Trophoblast cell (in vitro differentiated cells and primary cell): Measurements from ENCODE around the gene STUB1.
A peak's percentile ranks its signal among the peaks of the same experiment; 100 is the strongest.

Experiments used
- DNase-seq, 2 donors: peaks; one replicate each; pipeline ENCODE4 v3.0.0-alpha.2; 2016
- H2AFZ ChIP-seq: 2 replicates; pipeline ENCODE4 v1.6.1; 2013; ENCODE audit warnings: low read length, moderate library complexity, mild to moderate bottlenecking; ENCODE audit not compliant: insufficient read depth, poor library complexity
- H2AK5ac ChIP-seq: 2 replicates; pipeline ENCODE4 v1.6.1; 2013; ENCODE audit warnings: mild to moderate bottlenecking, low read length
- H2BK120ac ChIP-seq: 2 replicates; pipeline ENCODE4 v1.6.1; 2013; ENCODE audit warnings: low read length, mild to moderate bottlenecking, moderate library complexity; ENCODE audit not compliant: insufficient read depth, poor library complexity
- H2BK12ac ChIP-seq: 2 replicates; pipeline ENCODE4 v1.6.1; 2013; ENCODE audit warnings: mild to moderate bottlenecking, low read length, moderate library complexity
- H2BK5ac ChIP-seq: 2 replicates; pipeline ENCODE4 v1.6.1; 2013; ENCODE audit warnings: low read length, low read depth, moderate library complexity, mild to moderate bottlenecking; ENCODE audit not compliant: poor library complexity
- H3K14ac ChIP-seq: 2 replicates; pipeline ENCODE4 v1.6.1; 2013; ENCODE audit warnings: mild to moderate bottlenecking, low read length
- H3K18ac ChIP-seq: 2 replicates; pipeline ENCODE4 v1.6.1; 2013; ENCODE audit warnings: mild to moderate bottlenecking, low read length
- H3K23ac ChIP-seq: 2 replicates; pipeline ENCODE4 v1.6.1; 2013; ENCODE audit warnings: low read length
- H3K27ac ChIP-seq: 2 replicates; pipeline ENCODE4 v1.5.1; 2013; ENCODE audit warnings: low read depth, mild to moderate bottlenecking, inconsistent platforms, low read length, moderate library complexity
- H3K27me3 ChIP-seq: 2 replicates; pipeline ENCODE4 v1.6.1; 2013; ENCODE audit warnings: inconsistent platforms, mild to moderate bottlenecking, low read length, moderate library complexity; ENCODE audit not compliant: insufficient read depth
- H3K36me3 ChIP-seq, 2 experiments: 1 replicate in 1 of 2; 2 replicates in 1 of 2; pipeline ENCODE4 v1.6.1; 2013; ENCODE audit warnings: low read length in 2 of 2, mild to moderate bottlenecking in 2 of 2, moderate library complexity in 1 of 2; ENCODE audit not compliant: insufficient read depth in 2 of 2, control insufficient read depth in 1 of 2
- H3K4ac ChIP-seq: 2 replicates; pipeline ENCODE4 v1.6.1; 2013; ENCODE audit warnings: low read depth, mild to moderate bottlenecking, low read length, moderate library complexity
- H3K4me1 ChIP-seq, 2 experiments: 1 replicate in 1 of 2; 2 replicates in 1 of 2; pipeline ENCODE4 v1.6.1; 2013; ENCODE audit warnings: low read length in 2 of 2, mild to moderate bottlenecking in 2 of 2, moderate library complexity in 1 of 2; ENCODE audit not compliant: insufficient read depth in 2 of 2, control insufficient read depth in 1 of 2
- H3K4me2 ChIP-seq: 2 replicates; pipeline ENCODE4 v1.6.1; 2013; ENCODE audit warnings: inconsistent platforms, mild to moderate bottlenecking, low read length, moderate library complexity
- H3K4me3 ChIP-seq: 2 replicates; pipeline ENCODE4 v1.5.1; 2013; ENCODE audit warnings: mild to moderate bottlenecking, low read depth, low read length, inconsistent platforms
- H3K79me1 ChIP-seq: one replicate; pipeline ENCODE4 v1.6.1; 2013; ENCODE audit warnings: low read length
- H3K79me2 ChIP-seq: 2 replicates; pipeline ENCODE4 v1.6.1; 2013; ENCODE audit warnings: low read length, mild to moderate bottlenecking; ENCODE audit not compliant: control insufficient read depth, insufficient read depth, poor library complexity
- H3K9ac ChIP-seq: 2 replicates; pipeline ENCODE4 v1.6.1; 2013; ENCODE audit warnings: mild to moderate bottlenecking, low read length
- H3K9me3 ChIP-seq: 2 replicates; pipeline ENCODE4 v1.6.1; 2013; ENCODE audit warnings: low read depth, mild to moderate bottlenecking, control low read depth, inconsistent platforms, low read length; ENCODE audit not compliant: insufficient read depth
- H4K12ac ChIP-seq: 2 replicates; pipeline ENCODE4 v1.6.1; 2013; ENCODE audit warnings: low read depth, mild to moderate bottlenecking, low read length, moderate library complexity
- H4K8ac ChIP-seq: 2 replicates; pipeline ENCODE4 v1.6.1; 2013; ENCODE audit warnings: low read depth, mild to moderate bottlenecking, low read length, moderate library complexity
- H4K91ac ChIP-seq: one replicate; pipeline ENCODE4 v1.6.1; 2013; ENCODE audit warnings: low read depth, mild to moderate bottlenecking, low read length, moderate library complexity
- WGBS: extraction: QIAGEN DNeasy Blood & Tissue Kit; methylation state at CpG from one replicate; pipeline ENCODE4 v1.1.7; 2013; ENCODE audit warnings: missing lambda C conversion rate; ENCODE audit not compliant: insufficient read length, insufficient coverage; ENCODE audit errors: extremely low coverage; 5-methylcytosine and 5-hydroxymethylcytosine counted together

The STUB1 gene

DNA sequence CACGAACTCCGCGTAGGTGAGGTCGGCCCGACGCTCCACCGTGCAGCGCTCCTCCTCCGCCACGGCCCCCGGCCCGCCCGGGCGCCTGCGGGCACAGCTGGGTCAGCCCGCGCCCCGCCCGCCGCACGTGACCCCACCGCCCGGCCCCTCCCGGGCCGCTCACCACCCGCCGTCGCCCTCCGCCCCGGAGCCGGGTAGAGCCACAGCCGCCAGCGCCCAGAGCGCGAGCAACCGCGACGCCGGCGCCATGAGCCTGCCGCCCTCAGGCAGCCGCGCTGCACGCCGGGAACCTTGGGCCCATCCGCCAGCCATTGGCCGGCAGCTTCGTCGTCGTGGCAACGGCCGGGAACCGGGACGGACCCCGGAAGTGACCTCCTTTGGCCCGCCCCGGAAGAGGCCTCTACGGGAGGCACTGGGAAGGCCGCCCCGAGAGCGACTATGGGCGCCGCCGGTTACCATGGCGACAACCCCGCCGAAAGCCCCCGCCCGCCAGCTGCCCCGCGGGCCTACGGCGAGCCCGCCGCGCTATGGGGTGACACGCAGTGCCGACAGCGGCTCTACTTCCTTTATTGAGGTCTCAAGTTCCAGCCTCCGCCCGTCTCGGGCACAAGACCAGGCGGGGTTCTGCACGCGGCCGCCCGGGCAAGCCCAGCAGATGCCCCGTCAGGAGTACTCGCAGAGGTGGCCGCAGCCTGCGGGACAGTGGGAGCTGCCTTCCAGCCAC, 4.0 kb downstream of the STUB1 start, which contains the start of gene JMJD8:
Gene JMJD8 (minus strand): TSS at position 264 of the 724 bp plus-strand sequence. CDS start 15 bp downstream, at position 249.
- Histone ChIP-seq H3K27me3 (no peaks in the 10 kb centered on the region), H3K4me2 (peak within 1 kb of the TSS; percentile 90), H3K27ac (peak within 1 kb of the TSS; percentile 59), H3K79me1 (peaks cover 14% of the 10 kb centered on the region), H2AFZ (peak within 1 kb of the TSS; percentile 70), H3K23ac (no peak within 1 kb of the TSS), H3K18ac (peak within 1 kb of the TSS; percentile 60), H3K36me3 (peaks cover 54 to 57% of the 10 kb centered on the region in 2 experiments), H2BK5ac (peak within 1 kb of the TSS; percentile 47), H4K12ac (peak within 1 kb of the TSS; percentile 81), H3K4me3 (peak within 1 kb of the TSS; percentile 98), H2BK120ac (peak within 1 kb of the TSS; percentile 55), H3K14ac (peak within 1 kb of the TSS; percentile 97), H3K9ac (peak within 1 kb of the TSS; percentile 81), H3K4ac (peak within 1 kb of the TSS; percentile 18), H4K91ac (peak within 1 kb of the TSS; percentile 92), H3K4me1 (peaks cover 24 to 32% of the 10 kb centered on the region in 2 experiments), H3K79me2 (peaks cover 21% of the 10 kb centered on the region), H4K8ac (peak within 1 kb of the TSS; percentile 92), H2AK5ac (peak within 1 kb of the TSS; percentile 97), H2BK12ac (no peak within 1 kb of the TSS), H3K9me3 (peaks cover 6% of the 10 kb centered on the region)
- WGBS, result no CpG with 5 or more reads among the region's 91 CpGs
- DNase-seq, result peak; percentile 94 to 95

DNA sequence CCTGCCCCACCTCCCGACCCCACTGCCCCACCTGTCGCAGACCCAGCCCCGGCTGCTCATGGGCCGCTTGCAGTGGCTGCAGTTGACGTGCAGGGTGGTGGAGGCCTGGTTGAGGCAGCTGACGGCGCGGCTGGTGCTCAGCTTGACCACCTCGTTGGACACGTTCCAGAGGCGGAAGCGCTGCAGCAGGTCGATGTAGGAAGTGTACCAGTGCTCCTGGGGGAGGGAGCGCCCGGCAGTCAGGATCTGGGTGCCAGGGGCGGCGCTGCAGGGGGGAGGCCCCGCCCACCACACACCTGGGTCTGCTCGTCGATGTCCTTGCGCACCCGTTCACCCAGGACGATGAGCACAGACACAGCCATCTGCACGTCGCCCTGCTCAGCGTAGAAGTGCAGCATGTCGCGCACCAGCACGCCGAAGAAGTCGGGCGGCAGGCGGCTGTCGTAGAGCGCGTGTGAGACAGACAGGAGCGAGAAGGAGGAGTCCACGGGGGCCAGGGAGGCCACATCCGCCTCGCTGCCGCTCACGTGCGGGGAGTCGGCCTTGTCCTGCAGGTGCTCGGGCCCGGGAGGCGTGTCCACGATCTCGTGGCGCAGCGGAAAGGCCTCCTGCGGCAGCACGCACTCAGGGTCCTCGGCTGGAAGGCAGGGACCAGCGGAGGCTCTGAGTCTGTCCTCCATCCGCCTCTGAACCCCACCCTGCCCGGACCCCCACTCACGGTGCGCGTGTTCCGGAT, 4.9 kb downstream of the STUB1 start:
- Histone ChIP-seq H4K12ac (no peak overlapping the region), H3K9ac (no peak overlapping the region), H4K8ac (peak overlapping the region; percentile 24), H2AFZ (no peak overlapping the region), H3K9me3 (peaks cover 6% of the 10 kb centered on the region), H3K18ac (no peak overlapping the region), H3K79me2 (peaks cover 20% of the 10 kb centered on the region), H3K14ac (no peak overlapping the region), H2BK120ac (no peak overlapping the region), H2AK5ac (no peak overlapping the region), H2BK12ac (no peak overlapping the region), H3K23ac (no peak overlapping the region), H3K27me3 (no peaks in the 10 kb centered on the region), H3K4me2 (no peak overlapping the region), H2BK5ac (no peak overlapping the region), H3K4ac (no peak overlapping the region), H3K79me1 (peaks cover 14% of the 10 kb centered on the region), H3K36me3 (peaks cover 54 to 57% of the 10 kb centered on the region in 2 experiments), H3K27ac (no peak overlapping the region), H3K4me3 (peak overlapping the region; percentile 10), H4K91ac (no peak overlapping the region), H3K4me1 (peaks cover 28 to 34% of the 10 kb centered on the region in 2 experiments)
- WGBS, result no CpG with 5 or more reads among the region's 61 CpGs
- no peak for DNase-seq

DNA sequence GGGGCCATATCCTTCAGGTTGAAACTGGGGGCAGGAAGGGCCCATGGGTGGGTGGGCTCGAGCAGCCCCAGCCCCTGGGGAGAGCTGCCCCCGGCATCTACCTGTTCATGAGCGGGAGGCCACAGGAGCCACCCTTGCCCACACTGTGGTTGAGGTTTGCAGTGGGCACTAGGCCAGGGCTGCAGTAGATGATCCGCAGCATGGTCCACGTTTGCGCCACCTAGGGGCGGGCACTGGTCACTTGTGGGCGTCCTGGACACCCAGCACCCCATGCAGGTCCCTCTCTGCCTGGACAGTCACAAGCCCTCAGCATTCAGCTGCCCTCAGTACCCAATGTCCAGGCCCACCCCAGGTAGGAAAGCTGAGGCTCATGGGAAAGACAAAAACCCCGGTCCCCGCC, 5.8 kb downstream of the STUB1 start:
- H3K18ac ChIP-seq, result no peak overlapping the region
- no peak overlapping the region for H2BK5ac ChIP-seq
- H2AK5ac ChIP-seq, result no peak overlapping the region

DNA sequence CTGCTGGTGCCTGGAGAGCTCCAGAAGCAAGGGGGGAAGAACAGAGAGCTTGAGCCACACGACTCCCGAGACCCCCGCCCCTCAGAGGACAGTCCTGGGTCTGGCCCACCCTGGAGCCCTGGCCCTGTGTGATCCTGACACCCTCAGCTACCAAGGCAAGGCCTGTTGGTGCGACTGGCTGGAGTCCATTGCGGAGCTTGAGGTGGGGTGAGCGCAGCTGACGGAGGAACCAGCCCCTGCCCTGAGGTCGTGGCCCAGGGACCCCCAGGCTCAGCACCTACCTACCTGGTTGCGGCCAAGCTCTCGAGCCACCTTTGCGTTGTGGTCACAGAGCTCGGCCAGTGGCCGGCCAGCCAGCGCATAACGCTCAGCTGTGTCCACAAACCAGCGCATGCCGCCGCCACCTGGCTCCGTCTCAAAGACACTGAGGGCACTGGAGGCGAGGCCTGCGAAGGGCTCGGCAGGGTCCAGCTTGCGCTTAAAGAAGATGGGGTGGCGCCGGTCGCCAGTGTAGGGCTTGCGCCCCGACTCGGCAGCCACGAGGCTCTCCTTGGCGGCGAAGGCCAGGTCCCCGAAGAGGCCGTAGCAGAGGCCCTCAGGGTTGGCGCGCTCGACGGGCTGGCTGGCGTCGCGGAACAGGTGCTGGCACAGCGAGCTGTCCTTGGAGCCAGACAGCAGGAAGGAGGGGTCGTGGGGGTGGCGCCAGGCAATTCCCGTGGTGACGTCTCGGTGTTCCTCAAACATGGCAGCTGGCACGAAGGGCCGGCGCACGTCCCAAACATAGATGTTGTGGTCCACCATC, 6.5 kb downstream of the STUB1 start:
- H3K23ac ChIP-seq, result no peak overlapping the region
- peaks cover 48% of the 10 kb centered on the region in 2 experiments for H3K36me3 ChIP-seq
- WGBS, result no CpG with 5 or more reads among the region's 51 CpGs
- H4K91ac ChIP-seq, result no peak overlapping the region
- H3K4me1 ChIP-seq, result peaks cover 22 to 29% of the 10 kb centered on the region in 2 experiments
- H2AFZ ChIP-seq, result no peak overlapping the region
- no peak overlapping the region for H3K4me3 ChIP-seq
- H3K4me2 ChIP-seq, result no peak overlapping the region
- H2BK12ac ChIP-seq, result no peak overlapping the region
- peaks cover 11% of the 10 kb centered on the region for H3K79me1 ChIP-seq
- H3K9me3 ChIP-seq, result peaks cover 6% of the 10 kb centered on the region
- H3K14ac ChIP-seq, result no peak overlapping the region
- no peak overlapping the region for H2BK5ac ChIP-seq
- H4K8ac ChIP-seq, result no peak overlapping the region
- H3K9ac ChIP-seq, result no peak overlapping the region
- no peak overlapping the region for H3K27ac ChIP-seq
- no peak overlapping the region for H4K12ac ChIP-seq
- no peak overlapping the region for H3K18ac ChIP-seq
- peaks cover 9% of the 10 kb centered on the region for H3K79me2 ChIP-seq
- H3K27me3 ChIP-seq, result no peaks in the 10 kb centered on the region
- H3K4ac ChIP-seq, result no peak overlapping the region
- no peak for DNase-seq
- H2BK120ac ChIP-seq, result no peak overlapping the region
- no peak overlapping the region for H2AK5ac ChIP-seq

More for the DNA sequence above, 5.8 kb downstream of the STUB1 start:
- Histone ChIP-seq H3K36me3 (peaks cover 54% of the 10 kb centered on the region in 2 experiments), H3K27me3 (no peaks in the 10 kb centered on the region), H3K27ac (no peak overlapping the region), H4K8ac (no peak overlapping the region), H3K4me1 (peaks cover 26 to 34% of the 10 kb centered on the region in 2 experiments), H3K79me2 (peaks cover 14% of the 10 kb centered on the region), H3K79me1 (peaks cover 11% of the 10 kb centered on the region), H3K9ac (no peak overlapping the region), H3K4me3 (no peak overlapping the region), H2BK12ac (no peak overlapping the region), H4K12ac (no peak overlapping the region), H3K23ac (no peak overlapping the region), H4K91ac (no peak overlapping the region), H2AFZ (no peak overlapping the region), H3K9me3 (peaks cover 6% of the 10 kb centered on the region), H2BK120ac (no peak overlapping the region), H3K14ac (no peak overlapping the region), H3K4me2 (no peak overlapping the region), H3K4ac (no peak overlapping the region)
- WGBS, result no CpG with 5 or more reads among the region's 10 CpGs
- no peak for DNase-seq
